Measurements from ENCODE around the gene COMMD4.
A peak's percentile ranks its signal among the peaks of the same experiment; 100 is the strongest.
"Not testable (repeated sequence)": the region's sequence is repeated elsewhere in the genome, so short reads cannot be mapped to it uniquely, and the experiment has no call there.

Gene COMMD4

GRCh38 chr15:75335705-75336355 lies at the start of gene COMMD4:
Gene COMMD4 (plus strand): TSS chr15:75336063. CDS start chr15:75336090, 27 bp downstream.
- DNase-seq, result peak; percentile 64

GRCh38 chr15:75293660-75294059 lies 42.2 kb upstream of the COMMD4 start:
- not testable (repeated sequence) for DNase-seq

GRCh38 chr15:75298541-75299310 lies 37.1 kb upstream of the COMMD4 start:
- not testable (repeated sequence) for DNase-seq

- DNase-seq, result peak; percentile 71
Observed at GRCh38 chr15:75299311-75299688, 36.6 kb upstream of the COMMD4 start.

DNA sequence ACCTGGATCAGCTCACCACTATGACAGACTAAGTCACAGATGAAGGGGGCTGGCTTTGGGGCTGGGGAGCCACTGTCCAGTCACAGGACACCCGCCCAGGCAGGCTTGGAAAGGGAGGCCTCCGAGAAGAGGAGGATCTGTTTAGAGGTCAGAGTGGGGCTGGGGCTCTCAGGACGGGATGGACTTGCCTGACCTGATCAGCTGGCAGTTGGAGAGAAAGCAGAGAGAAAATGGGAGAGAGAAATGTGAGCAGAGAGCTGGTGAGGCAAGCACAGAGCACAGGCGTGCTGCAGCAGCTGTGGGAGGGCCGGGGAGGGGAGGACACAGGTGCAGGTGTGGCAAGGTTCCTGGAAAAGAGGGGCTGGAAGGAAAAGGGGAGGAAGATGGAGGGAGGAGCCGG lies 35.8 kb upstream of the COMMD4 start:
- DNase-seq, result not testable (repeated sequence)

DNA sequence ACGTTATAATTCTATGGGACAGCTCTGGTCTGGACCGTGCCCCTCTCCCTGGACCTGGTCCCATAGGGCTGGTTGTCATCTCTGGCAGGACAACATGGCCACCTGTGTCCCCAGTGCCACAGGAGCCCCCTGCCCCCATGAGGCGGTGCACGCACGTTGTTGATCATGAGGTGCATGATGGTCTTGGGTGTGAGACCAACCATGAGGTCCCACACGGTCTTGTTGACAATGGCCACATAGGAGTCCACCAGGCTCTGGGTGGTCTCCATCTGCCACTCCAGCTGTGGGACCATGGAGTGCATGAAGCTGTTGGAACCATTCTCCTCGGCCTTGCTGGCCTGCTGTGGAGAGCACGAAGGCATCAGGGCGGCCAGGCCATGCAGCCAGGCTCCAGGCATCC lies 33.5 kb upstream of the COMMD4 start:
- DNase-seq, result no peak

- DNase-seq, result not testable (repeated sequence)
Observed at GRCh38 chr15:75302753-75303152, 33.1 kb upstream of the COMMD4 start.

GRCh38 chr15:75306188-75306587 lies 29.7 kb upstream of the COMMD4 start:
- DNase-seq, result no peak

GRCh38 chr15:75307778-75308390 lies 28.0 kb upstream of the COMMD4 start:
- DNase-seq, result no peak

DNA sequence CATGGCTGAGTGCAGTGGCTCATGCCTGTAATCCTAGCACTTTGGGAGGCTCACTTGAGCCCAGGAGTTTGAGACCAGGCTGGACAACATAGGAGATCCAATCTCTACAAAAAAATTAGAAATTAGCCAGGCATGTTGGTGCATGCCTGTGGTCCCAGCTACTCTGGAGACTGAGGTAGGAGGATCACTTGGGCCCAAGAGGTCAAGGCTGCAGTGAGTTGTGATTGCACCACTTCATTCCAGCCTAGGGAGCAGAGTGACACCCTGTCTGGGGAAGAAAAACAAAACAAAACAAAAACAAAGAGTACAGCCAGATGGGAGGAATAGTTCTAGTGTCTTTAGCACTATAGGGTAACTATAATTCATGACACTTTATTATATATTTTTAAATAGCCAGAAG lies 26.2 kb upstream of the COMMD4 start:
- DNase-seq, result no peak

DNA sequence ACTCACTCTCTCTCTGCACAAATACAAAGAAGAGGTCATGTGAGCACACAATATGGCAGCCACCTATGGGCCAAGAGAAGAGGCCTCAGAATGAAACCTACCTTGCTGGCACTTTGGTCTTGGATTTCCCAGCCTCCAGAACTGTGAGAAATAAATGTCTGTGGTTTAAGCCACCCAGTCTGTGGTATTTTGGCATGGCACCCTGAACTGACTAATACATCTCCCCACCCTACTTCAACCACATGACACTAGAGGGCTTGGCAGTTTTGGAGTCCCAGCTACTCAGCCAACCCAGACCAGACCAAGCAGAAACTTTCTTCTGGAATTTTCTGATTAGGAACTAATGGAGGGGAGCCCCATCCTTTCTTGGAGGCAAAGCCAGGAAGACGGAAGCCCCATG lies 23.3 kb upstream of the COMMD4 start:
- DNase-seq, result not testable (repeated sequence)

GRCh38 chr15:75313116-75313845 lies 22.6 kb upstream of the COMMD4 start:
- DNase-seq, result no peak

DNA sequence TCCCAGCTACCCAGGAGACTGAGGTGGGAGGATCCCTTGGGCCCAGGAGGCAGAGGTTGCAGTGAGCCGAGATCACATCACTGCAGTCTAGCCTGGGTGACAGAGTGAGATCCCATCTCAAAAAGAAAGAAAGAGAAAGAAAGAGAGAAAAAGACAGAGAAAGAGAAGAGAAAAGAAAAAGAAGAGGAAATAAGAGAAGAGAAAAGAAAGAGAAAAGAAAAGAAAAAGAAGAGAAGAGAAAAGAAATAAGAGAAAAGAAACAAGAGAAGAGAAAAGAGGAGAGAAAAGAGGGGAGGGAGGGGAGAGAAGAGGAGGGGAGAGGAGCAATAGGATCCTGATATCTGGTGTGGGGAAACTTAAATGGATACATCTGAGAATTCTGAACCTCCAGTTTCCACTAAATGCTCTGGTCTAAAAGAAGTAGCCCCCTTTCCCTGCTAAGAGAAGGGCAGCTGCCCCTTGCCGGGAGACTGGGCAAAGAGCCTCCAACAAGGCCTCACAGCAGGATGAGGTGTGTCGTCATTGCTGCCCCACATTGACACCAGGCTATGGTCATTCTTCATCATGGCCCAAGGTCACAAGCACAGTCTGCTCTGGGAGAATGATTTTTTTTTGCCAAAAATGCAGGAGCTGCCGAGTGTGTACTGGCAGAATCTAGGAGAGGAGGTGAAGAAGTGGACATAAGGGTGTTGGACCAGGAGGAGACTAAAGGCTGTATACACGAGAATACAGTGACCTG lies 21.1 kb upstream of the COMMD4 start:
- DNase-seq, result no peak

DNA sequence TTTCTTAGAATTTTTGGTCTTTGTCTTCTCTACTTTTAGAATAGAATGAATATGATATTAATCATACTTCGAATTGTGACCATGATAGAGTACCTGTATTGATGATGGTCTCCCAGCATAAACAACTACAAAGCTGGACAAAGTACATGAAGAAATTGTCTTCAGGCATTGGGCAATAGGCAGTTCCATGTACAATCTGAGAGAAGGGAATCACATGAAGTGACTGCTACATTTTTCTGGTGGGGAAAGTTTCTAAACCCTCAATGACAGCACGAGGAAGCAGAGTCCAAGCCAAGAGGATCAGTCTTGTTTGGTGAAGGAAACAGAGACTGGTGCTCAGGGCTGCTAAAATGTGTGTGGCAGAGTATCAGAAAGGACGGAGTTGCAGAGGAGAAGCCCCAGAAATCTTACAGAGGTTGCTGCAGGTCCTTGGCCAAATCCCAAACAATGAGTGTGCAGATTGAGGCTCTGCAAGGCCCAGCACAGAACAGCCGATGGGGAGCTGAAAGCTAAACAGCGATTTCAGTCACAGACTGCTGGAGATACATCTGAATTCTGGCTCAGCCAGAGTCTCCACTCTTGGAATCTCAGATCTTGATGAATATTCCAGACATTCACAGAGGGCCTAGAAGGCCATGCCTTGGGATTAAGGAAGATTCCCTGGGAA lies 16.5 kb upstream of the COMMD4 start:
- DNase-seq, result not testable (repeated sequence)

DNA sequence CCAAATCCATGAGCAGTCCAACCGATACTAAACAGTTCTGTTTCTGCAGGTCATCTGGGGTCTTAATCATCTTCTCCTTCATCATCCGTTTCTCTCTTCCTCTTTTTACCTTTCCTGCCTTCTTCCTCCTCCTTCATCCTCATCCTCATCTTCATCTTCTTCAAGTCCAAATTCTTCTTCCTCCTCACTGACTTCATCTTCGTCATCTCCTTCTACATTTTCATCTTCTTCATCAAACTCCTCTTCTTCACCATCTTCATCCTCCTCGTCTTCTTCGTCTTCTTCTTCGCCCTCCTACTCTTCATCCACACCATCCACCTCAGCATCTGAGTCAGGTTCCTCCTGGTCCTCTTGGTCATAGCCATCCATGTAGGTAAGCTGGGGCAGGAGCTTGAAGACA lies 14.2 kb upstream of the COMMD4 start:
- no peak for DNase-seq

DNA sequence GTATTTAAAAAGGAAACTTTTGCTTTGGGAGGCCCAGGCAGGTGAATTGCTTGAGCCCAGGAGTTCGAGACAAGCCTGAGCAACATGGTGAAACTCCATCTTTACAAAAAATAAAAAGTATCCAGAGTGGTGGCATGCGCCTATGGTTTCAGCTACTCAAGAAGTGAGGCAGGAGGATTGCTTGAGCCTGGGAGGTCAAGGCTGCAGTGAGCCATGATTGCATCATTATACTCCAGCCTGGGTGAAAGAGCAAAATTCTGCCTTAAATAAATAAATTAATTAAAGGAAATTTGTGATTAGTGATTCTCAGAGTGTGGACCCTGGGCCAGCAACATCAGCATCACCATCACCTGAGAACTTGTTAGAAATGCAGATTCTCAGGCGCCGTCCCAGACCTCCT lies 9.9 kb upstream of the COMMD4 start:
- no peak for DNase-seq

DNA sequence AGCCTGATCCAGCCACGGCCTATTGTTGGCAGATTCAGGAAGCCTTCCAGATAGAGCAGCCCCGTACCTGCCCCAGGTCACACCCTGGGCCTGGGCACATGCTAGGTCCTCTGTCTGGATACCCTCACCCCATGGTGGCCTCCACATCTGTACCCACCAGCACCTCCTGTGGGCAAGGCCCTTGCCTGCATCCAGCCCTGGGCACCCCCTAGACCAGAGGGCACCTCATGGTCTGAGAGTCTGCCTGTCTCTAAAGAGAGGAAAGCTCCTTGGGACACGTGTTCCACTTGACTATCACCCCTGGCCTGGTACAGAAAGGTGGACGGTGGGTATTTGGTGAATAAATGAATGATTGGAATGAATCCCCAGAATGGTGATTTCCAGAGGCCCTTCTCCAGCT lies 8.9 kb upstream of the COMMD4 start:
- DNase-seq, result no peak

DNA sequence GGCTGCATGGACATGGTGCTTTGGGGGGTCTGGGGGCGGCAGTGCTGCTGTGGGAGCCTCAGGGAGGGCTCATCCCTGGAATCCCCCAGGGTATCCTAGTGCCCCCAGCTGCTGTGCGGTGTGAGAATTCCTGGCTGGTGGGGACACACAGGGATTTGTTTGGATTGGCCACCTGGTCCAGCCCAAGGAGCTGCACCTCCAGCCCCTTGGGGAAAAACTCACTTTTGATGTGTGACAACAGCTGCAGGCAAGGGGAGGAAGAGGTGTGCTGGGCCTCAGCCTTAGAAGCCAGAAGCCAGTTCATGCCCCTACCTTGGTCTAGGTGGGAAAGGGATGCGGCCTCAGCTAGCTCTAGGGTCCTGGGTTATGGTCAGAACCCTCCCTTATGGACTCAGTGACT lies 8.4 kb upstream of the COMMD4 start:
- no peak for DNase-seq

DNA sequence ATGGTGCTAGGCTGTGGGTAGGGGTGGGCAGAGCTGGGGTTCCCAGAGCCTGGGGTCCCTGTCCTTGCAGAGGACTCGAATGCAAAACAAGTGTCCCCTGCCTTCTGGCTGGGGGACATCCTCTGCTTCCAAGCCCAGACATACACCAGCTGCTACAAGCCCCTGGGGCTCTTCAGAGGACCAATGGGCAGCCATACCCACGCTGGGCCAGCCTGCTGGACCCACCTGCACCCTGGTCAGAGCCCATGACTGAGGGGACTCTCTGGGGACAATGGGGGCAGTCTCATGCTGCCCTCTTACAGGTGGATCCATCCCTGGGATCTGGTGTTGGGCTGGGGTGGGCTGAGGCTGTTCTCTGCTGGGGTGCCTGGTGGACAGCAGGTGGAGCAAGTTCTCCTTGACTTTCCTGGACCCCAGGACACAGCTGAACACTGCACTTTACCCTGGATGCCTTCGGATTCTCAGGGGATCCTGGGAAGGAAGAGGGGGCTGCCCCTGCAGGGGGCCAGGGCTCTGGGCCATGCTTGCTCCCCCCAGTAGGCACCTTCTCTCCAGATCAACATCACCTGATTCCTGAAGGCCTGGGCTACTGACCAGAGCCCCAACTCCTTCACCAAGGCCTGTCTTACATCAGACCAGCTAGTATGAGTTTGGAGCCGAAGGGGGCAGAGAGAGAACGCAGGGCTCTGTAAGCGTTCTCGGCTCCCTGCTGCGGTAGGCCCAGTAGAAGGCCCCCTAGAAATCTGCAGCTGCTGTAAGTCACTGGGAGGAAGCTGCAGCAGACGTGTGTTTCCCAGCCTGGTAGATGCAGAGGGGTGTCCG lies 7.2 kb upstream of the COMMD4 start:
- no peak for DNase-seq

DNA sequence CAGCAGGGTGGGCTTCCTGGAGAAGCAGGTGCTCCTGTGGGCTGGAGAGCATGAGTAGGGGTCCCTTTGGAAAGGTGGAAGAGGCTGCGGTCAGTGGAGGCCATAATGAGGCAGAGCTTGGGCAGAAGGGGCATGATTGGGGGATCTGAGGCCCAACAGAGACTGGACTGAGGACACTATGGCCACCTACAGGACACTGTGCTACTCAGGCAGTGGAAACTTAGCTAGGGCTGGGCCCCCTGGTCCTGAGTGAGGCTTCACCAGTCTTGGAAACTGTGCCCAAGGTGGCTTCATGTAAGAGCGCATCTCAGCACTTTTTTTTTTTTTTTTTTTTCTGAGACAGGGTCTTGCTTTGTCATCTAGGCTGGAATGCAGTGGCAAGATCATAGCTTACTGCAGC lies 6.3 kb upstream of the COMMD4 start:
- DNase-seq, result no peak

- DNase-seq, result not testable (repeated sequence)
Observed at GRCh38 chr15:75332093-75332492, 3.8 kb upstream of the COMMD4 start.
